Endometrial microvascular endothelial cells (primary cell): Measurements from ENCODE around the gene TBC1D4. TPM values are rescaled to one million over a fixed set of nuclear protein-coding genes. Genes with fewer than 3 reads are reported as not detected.

Source experiments
- in situ Hi-C: cut with HindIII; loops from 2 replicates; pipeline ENCODE4 v1.10.0; 2017; ENCODE audit warnings: low sequenced_read_pairs, low pct_unique_long_range_greater_than_20kb; ENCODE audit errors: inconsistent ontology term
- total RNA-seq: library from RNA; depleted of rRNA; stranded (reverse); fragments of >200 nt; gene quantifications from one replicate; pipeline ENCODE4 v1.2.3, GENCODE V29; 2015; ENCODE audit errors: inconsistent ontology term

TBC1D4 gene
- total RNA-seq, 1 donor from 2014 or later = 33.3 TPM

GRCh38 chr13:75491376-75491775 lies 9.4 kb upstream of the TBC1D4 start:
- in situ Hi-C loops = no loop called here

GRCh38 chr13:75489502-75490263 lies 7.7 kb upstream of the TBC1D4 start:
- in situ Hi-C loops = no loop called here

- in situ Hi-C loops = no loop called here
Measured at GRCh38 chr13:75486146-75487062, 4.4 kb upstream of the TBC1D4 start.

- in situ Hi-C loops = no loop called here
Measured at GRCh38 chr13:75485286-75486062, 3.5 kb upstream of the TBC1D4 start.

- in situ Hi-C loops = no loop called here
Measured at GRCh38 chr13:75482820-75483079, 781 bp upstream of the TBC1D4 start.

- in situ Hi-C loops = no loop called here
Measured at GRCh38 chr13:75481176-75482069, 546 bp downstream of the TBC1D4 start.

GRCh38 chr13:75480671-75481175 lies 1.2 kb downstream of the TBC1D4 start:
- in situ Hi-C loops = no loop called here

- in situ Hi-C loops = no loop called here
Measured at GRCh38 chr13:75479102-75479740, 2.7 kb downstream of the TBC1D4 start.

GRCh38 chr13:75478659-75479058 lies 3.3 kb downstream of the TBC1D4 start:
- in situ Hi-C loops = no loop called here

- in situ Hi-C loops = no loop called here
Measured at GRCh38 chr13:75474956-75475355, 7.0 kb downstream of the TBC1D4 start.

- in situ Hi-C loops = no loop called here
Measured at GRCh38 chr13:75473468-75473867, 8.5 kb downstream of the TBC1D4 start.

- in situ Hi-C loops = no loop called here
Measured at GRCh38 chr13:75470676-75471075, 11.3 kb downstream of the TBC1D4 start.

GRCh38 chr13:75469047-75469446 lies 12.9 kb downstream of the TBC1D4 start:
- in situ Hi-C loops = no loop called here

GRCh38 chr13:75468602-75469001 lies 13.4 kb downstream of the TBC1D4 start:
- in situ Hi-C loops = no loop called here

- in situ Hi-C loops = no loop called here
Measured at GRCh38 chr13:75468098-75468497, 13.9 kb downstream of the TBC1D4 start.

- in situ Hi-C loops = no loop called here
Measured at GRCh38 chr13:75467040-75467728, 14.8 kb downstream of the TBC1D4 start.

- in situ Hi-C loops = no loop called here
Measured at GRCh38 chr13:75465236-75465635, 16.7 kb downstream of the TBC1D4 start.
